GM18868 (cell line): ENCODE data around the gene BMP2K.

Source experiments
- ATAC-seq: cut with Tn5 transposase; IDR thresholded peaks from one replicate; pipeline ENCODE4 v1.9.1; 2021; ENCODE audit warnings: mild to moderate bottlenecking, moderate library complexity; ENCODE audit not compliant: unreplicated experiment

BMP2K gene

DNA sequence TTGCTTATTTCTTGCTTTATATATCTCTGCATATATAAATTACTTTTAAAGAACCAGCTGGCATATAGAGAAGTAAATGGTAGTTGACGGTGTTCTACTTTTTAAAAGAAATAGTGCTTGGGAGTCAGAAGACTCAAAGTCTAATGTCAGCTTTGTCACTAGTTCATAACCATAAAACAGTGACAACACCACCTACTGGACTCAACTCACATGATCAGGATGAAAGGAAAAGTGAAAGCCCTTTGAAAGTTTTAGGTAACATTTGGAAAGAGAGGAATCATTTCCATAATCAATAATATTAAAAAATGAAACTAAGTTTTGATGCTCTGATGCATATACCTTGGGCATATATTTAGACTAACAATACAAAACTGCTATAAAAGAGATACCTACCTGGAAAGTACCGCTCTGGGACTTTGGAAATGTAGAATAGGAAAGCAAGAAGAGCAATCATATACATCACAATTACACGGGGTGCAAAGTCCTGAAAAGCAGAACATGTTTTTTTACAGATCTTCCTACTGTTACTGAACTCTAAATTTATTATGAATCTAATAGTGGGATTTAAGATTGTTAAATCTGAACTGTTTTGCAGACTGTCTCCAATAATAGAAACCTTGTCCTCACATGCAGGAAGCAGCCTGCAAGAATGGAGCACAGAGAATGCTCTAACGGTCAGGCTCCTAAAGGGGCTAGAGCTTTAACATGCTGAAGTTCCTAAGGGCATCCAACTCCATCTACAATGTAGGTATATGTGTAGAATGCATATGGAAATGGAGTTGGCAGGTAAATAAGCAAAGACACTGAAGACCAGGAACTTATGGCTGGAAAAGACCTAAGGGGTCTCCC is 147.5 kb downstream of the BMP2K start:
- peak; percentile 61 for ATAC-seq

DNA sequence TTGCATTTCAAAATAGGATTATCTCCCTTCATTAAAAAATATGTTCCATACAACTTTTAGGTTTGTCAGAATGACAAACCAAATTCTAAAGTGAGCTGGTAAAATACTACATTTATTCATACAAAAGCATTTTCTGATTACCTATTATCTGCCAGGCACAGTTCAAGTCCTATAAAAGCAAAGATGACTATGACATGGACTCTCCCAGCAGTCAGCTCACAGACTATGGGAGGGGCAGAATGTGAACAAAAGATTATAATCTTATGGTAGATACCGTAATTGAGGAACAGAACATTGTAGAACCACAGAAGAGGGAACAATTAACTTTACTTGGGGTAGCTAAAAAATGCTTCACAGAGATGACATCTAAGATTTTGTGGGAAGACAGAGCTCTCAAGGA is 150.7 kb downstream of the BMP2K start:
- no peak for ATAC-seq

GRCh38 chr4:78928835-78929234 is 152.7 kb downstream of the BMP2K start:
- ATAC-seq: no peak

DNA sequence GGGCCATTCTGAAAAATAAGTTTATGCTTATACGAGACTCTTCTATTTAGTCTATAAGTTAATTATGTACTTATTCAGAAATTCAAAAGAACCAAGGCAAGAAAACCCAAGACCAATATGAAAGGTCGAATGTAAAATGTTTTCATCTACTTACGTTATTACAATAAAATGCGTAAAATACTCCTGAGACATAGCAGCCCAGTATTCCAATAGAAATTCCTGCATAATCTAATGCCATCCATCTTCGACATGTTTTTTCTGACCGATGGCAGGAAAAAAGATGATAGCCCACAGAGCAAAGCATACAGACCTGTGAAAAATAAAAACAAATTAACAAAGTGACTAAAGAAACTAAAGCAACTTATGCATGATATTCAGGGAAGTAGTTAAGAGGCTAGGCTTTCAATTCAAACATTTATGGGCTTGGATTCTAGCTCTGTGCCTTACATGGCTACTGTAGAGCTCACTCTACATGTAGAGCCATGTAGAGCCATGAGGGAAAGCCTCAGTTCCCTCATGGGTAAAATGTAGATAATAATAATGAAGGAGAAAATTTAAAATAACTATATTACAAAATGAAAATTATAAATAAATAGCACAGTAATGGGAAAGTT is 154.0 kb downstream of the BMP2K start:
- ATAC-seq: no peak

DNA sequence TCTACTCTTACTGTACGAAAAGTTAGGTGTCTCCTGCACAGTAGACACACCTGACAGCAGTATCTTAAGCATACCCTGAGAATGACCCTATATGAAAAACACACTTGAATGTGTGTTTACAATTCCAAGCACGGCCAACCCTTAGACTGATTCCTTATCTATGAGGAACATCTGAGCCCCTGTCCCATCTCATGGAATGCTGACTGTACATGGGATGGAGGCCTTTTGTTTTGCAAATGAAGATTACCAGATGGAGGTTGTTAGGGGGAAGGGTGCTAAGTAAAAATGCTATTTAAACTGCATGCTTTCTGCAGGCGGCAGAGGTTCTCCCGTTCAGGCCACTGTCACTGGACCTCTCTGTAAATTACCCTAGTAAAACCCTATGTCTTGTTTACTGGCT is 160.8 kb downstream of the BMP2K start:
- no peak for ATAC-seq

GRCh38 chr4:78937837-78938236 is 161.7 kb downstream of the BMP2K start:
- no peak for ATAC-seq

- ATAC-seq: no peak
Observed at GRCh38 chr4:78938474-78938867, 162.3 kb downstream of the BMP2K start.

DNA sequence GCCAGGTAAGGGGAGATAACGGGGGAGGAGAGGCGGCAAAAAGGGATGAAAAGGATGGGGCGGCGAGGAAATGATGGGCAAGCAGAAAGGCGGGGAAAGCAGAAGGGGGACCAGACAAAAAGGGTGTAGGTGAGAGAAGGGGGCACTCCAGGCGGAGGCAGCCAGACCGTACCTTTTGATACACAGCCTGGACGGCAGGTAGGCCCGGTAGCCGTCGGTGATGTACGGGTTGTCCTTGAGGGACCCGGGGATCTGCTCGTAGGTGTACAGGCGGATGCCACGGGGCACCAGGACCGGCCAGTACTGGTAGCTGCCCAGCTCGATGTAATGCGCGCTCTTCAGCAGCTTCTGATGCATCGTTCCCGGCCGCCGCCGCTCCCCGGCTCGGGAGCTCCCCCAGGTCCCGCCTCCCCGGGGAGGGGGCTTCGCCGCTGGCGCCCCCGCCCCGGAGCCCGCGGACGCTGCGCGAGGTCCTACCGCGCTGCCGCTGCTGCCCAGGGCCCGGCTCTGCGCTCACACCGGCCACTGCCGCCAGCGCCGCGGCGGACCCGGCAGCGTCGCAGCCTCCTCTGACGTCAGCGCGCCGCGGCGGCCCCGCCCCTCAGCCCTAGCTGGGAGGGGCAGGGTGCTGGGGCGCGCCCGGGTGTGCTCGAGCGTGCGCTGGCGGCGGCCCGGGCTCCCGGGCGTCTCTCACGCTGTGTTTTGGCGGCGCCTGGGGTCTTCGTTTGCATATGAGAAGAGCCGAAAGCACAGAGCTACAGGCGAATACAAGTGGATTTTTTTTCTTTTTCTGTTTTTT is 162.9 kb downstream of the BMP2K start, which contains the start of gene PAQR3:
Gene PAQR3, minus strand, starts transcription at position 571 of the 799 bp plus-strand sequence. Its CDS starts 214 bp downstream, at position 357.
- ATAC-seq: peak; percentile 97

DNA sequence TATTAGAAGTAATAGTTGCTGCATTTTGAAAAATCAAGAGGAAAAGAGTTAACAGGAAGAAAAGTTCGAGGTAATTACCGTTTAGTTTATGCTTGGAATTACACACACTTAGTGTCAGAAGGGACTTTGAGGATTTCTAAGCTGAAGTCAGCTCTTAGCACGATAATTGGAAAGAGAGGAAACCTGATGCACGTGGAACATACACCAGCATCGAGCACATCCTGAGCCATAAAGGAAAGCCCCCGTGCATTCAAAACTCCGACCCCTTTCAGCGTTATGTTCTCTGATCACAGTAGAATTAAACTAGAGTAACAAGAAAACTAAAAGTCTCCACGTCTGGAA is 163.5 kb downstream of the BMP2K start:
- peak; percentile 35 for ATAC-seq

GRCh38 chr4:78940752-78941151 is 164.6 kb downstream of the BMP2K start:
- ATAC-seq: no peak

GRCh38 chr4:78944381-78944780 is 168.2 kb downstream of the BMP2K start:
- ATAC-seq: no peak

DNA sequence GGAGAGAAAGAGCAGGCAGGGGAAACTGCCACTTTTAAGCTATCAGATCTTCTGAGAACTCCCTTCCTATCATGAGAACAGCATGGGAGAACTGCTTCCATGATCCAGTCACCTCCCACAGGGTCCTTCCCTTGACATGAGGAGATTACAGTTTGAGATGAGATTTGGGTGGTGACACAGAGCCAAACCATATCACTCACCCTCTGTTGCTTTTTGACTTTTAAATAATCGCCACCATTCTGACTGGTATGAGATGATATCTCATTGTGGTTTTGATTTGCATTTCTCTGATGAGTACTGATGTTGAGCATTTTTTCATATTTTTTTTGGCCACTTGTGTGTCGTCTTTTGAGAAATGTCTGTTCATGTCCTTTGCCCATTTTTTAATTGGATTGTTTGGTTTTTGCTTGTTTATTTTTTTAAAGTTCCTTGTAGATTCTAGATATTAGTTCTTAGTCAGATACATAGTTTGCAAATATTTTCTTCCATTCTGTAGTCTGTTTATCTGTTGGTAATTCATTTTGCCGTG is 169.6 kb downstream of the BMP2K start:
- ATAC-seq: no peak

- no peak for ATAC-seq
Observed at GRCh38 chr4:78949735-78950134, 173.6 kb downstream of the BMP2K start.

GRCh38 chr4:78951862-78952472 is 175.8 kb downstream of the BMP2K start:
- ATAC-seq: peak; percentile 80

- ATAC-seq: no peak
Observed at GRCh38 chr4:78953231-78953630, 177.1 kb downstream of the BMP2K start.

GRCh38 chr4:78953769-78954666 is 177.9 kb downstream of the BMP2K start:
- ATAC-seq: peak; percentile 38

- ATAC-seq: no peak
Observed at GRCh38 chr4:78956975-78957374, 180.8 kb downstream of the BMP2K start.

DNA sequence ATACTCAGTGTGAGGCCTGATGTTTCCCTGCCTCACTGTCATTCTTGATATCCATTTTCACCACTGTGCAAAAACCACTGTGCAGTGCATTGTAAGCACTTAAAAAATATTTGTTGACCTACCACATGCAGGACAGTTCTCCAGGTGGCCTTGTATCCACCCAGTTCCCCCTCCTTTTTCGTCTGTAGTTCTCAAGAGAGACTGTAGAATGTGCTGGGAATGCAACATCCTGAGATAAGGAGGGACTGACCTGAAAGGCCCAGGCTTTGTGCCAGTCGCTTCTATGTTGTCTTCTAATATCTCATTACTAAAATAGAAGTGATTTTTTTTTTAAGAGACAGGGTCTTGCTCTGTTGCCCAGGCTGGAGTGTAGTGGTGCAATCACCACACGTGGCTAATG is 184.8 kb downstream of the BMP2K start:
- no peak for ATAC-seq
